Lower lobe of right lung (tissue), 2 donors: ENCODE data around the gene SLC35G2. TPM values are rescaled to one million over a fixed set of nuclear protein-coding genes. Genes with fewer than 3 reads are reported as not detected.
A peak's percentile ranks its signal among the peaks of the same experiment; 100 is the strongest.

ENCODE experiments used
- ATAC-seq, 2 donors: fragments of 200-7000 bp; cut with Tn5 transposase; one replicate each; pipeline ENCODE4 v1.9.1; 2020 to 2022; ENCODE audit warnings: mild to moderate bottlenecking in 2 of 2, moderate library complexity in 2 of 2
- DNase-seq: peaks from one replicate; pipeline ENCODE4 v3.0.0-alpha.2; 2020
- H3K27ac ChIP-seq: fragments of 200-600 bp; one replicate; pipeline ENCODE4 v1.8.0; 2022
- H3K27me3 ChIP-seq: fragments of 200-600 bp; one replicate; pipeline ENCODE4 v1.8.0; 2022; ENCODE audit warnings: low read depth
- H3K36me3 ChIP-seq: fragments of 200-600 bp; one replicate; pipeline ENCODE4 v1.8.0; 2022; ENCODE audit warnings: mild to moderate bottlenecking
- H3K4me1 ChIP-seq: fragments of 200-600 bp; one replicate; pipeline ENCODE4 v1.8.0; 2022
- H3K4me3 ChIP-seq: fragments of 200-600 bp; one replicate; pipeline ENCODE4 v1.8.0; 2022; ENCODE audit warnings: mild to moderate bottlenecking
- H3K9me3 ChIP-seq: fragments of 200-600 bp; one replicate; pipeline ENCODE4 v1.8.0; 2022
- intact Hi-C: fragments of 100-400 bp; cut with DNase I; formaldehyde crosslinking; loops from one replicate; pipeline ENCODE4 v1.11.0; 2022
- total RNA-seq: library from RNA; stranded (reverse); fragmentation: NEBNext Ultra II Directional; extraction: Animal tissue kit (Norgen Biotek cat#: 25700); gene quantifications from one replicate; pipeline ENCODE4 v1.2.1, GENCODE V29; 2021
- TF ChIP-seq, protein P1 (sequence below): fragments of 200-600 bp; IDR thresholded peaks from one replicate; pipeline ENCODE4 v1.8.0; 2022; ENCODE audit warnings: antibody characterized with exemption, mild to moderate bottlenecking
- donor health status: DM: no; HTN: yes; CAD: no; lungs with severe emphysema.

Gene SLC35G2
- total RNA-seq, 1 donor from 2014 or later: 5.7 TPM

DNA sequence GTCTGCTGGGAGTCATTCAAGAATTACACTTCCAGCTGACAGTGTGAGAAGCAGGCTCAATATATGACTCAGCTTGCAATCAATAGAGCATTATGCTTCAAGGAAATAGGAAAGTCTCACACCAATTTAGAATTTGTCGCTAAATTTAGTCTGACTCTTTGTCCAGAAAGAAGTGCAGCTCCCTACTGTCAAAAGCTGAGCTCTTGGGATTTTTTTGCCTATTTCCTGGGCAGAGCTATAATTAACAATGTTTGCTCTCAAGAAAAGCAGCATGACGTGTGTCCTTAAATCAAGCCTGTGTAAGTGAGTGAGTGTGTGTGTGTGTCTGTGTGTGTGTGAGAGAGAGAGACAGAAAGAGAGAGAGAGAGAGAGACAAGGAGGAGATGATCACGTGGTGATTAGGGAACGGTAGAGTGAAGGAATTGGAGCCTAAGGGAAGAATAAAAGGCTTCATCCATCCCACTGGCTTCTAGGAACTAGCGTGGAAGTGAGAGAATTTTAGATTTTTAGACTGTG, 16.4 kb upstream of the SLC35G2 start:
- Histone ChIP-seq H3K4me3 (no peak overlapping the region), H3K27ac (no peak overlapping the region), H3K4me1 (peaks cover 13% of the 10 kb centered on the region), H3K9me3 (no peaks in the 10 kb centered on the region), H3K27me3 (no peaks in the 10 kb centered on the region), H3K36me3 (no peaks in the 10 kb centered on the region)
- TF ChIP-seq, protein P1, sequence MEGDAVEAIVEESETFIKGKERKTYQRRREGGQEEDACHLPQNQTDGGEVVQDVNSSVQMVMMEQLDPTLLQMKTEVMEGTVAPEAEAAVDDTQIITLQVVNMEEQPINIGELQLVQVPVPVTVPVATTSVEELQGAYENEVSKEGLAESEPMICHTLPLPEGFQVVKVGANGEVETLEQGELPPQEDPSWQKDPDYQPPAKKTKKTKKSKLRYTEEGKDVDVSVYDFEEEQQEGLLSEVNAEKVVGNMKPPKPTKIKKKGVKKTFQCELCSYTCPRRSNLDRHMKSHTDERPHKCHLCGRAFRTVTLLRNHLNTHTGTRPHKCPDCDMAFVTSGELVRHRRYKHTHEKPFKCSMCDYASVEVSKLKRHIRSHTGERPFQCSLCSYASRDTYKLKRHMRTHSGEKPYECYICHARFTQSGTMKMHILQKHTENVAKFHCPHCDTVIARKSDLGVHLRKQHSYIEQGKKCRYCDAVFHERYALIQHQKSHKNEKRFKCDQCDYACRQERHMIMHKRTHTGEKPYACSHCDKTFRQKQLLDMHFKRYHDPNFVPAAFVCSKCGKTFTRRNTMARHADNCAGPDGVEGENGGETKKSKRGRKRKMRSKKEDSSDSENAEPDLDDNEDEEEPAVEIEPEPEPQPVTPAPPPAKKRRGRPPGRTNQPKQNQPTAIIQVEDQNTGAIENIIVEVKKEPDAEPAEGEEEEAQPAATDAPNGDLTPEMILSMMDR: no peak
- peak; percentile 64 to 87 for ATAC-seq
- intact Hi-C loops: no loop called here
- DNase-seq: no peak

DNA sequence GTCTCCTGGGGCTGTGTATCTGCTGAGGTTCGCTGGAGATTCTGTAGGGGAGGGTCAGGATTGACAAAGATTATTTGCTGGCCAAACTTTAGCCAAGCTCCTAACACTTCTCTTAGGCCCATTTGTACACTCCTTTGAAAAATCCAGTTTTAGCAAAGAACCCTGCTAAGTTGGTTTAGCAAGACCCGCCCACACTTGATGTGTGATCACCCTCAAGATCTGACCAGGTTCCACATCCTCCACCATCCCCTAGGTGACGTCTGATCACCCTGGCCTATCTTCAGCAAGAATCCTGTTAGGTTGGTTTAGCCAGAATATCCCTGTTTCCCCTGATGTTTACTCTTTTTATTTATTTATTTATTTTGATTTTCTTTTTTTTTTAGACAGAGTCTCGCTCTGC, 14.8 kb upstream of the SLC35G2 start:
- Histone ChIP-seq H3K4me3 (no peak overlapping the region), H3K27me3 (no peaks in the 10 kb centered on the region), H3K9me3 (no peaks in the 10 kb centered on the region), H3K27ac (no peak overlapping the region), H3K4me1 (peaks cover 13% of the 10 kb centered on the region), H3K36me3 (no peaks in the 10 kb centered on the region)
- intact Hi-C loops: no loop called here
- no peak for DNase-seq
- no peak for ATAC-seq
- TF ChIP-seq, protein P1: no peak

DNA sequence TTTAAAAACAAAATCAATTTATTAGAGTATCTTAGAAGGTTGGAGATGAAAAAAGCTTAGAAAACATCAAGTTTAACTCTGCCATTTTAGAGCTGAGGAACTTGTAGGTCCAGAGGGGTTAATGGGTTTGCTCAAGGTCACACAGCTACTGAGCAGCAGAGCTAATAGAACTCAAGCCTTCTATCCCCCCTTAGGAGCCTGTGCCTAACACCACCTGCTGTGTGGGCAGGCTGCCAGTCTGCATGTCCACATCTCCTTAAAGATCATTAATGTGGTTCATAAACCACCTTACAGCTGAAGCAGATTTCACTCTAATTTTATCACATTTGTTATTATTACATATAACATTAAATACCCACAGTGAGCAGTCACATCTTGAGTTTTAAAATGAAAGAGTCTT, 14.1 kb upstream of the SLC35G2 start:
- Histone ChIP-seq H3K36me3 (no peaks in the 10 kb centered on the region), H3K4me1 (peaks cover 13% of the 10 kb centered on the region), H3K27ac (no peak overlapping the region), H3K4me3 (no peak overlapping the region), H3K27me3 (no peaks in the 10 kb centered on the region), H3K9me3 (no peaks in the 10 kb centered on the region)
- TF ChIP-seq, protein P1: no peak
- ATAC-seq: no peak
- intact Hi-C loops: no loop called here
- no peak for DNase-seq

DNA sequence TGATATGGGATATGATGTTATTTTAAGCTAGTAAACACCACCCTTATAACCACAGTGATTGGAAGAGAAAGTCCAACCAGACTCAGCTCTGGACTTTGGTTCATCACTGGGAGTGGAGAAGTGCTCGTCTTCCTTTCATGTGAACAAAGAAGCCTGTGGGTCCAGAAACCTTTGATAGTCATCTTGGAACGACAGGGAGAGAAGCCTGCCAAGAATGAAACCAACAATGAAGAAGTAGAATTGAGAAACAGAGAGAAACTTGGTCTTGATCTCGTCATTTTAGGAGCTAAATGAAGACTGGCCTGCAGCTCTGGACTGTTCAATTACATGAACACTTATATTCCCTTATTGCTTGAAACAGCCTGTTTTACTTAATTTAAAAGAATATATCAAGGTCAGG, 13.1 kb upstream of the SLC35G2 start:
- H3K4me3 ChIP-seq: no peak overlapping the region
- H3K27ac ChIP-seq: no peak overlapping the region
- ATAC-seq (no peak), DNase-seq (no peak)
- H3K27me3 ChIP-seq: no peaks in the 10 kb centered on the region
- H3K9me3 ChIP-seq: no peaks in the 10 kb centered on the region
- TF ChIP-seq, protein P1: no peak
- peaks cover 13% of the 10 kb centered on the region for H3K4me1 ChIP-seq
- no peaks in the 10 kb centered on the region for H3K36me3 ChIP-seq
- intact Hi-C loops: no loop called here

DNA sequence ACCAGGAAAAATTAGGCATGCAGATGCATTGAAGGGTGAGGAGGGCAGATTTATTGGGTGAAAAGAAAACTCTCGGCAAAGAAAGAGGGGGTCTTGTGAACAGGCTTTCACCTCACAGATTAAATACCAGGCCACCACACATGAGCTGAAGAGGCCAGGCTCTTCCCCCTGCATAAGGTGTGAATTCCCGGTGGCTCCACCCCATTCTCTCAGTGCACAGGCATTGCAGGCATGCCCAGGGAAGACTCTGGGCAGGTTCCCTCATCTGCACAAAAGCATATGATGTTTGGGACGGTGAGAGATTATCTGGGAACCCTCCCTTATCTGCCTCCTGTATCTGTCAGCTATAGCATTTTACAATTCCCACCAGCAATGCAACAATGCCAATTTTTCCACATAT, 7.2 kb upstream of the SLC35G2 start:
- ATAC-seq: no peak
- Histone ChIP-seq H3K4me3 (no peak overlapping the region), H3K27ac (no peak overlapping the region), H3K27me3 (no peaks in the 10 kb centered on the region), H3K9me3 (peaks cover 3% of the 10 kb centered on the region), H3K4me1 (no peaks in the 10 kb centered on the region), H3K36me3 (no peaks in the 10 kb centered on the region)
- intact Hi-C loops: no loop called here
- TF ChIP-seq, protein P1: no peak
- DNase-seq: no peak

DNA sequence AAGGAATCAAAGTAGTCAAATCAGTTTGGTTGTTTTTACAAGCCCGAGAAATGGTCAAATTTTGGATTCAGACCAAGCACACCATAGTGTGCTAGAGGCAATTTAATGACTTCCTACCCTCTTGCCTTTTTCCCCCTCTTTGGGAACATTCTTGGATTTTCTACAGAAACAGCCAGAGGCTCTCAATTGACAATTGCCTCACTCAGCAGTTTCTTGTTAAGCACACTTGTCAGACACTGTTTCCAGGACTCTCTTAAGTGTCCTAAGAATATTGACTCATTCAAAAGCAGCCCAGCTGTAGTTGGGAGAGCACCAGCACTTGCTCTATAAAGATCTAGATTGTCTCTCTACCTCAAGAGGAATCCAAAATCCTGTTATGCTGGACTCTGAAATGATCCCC, 1.5 kb upstream of the SLC35G2 start:
- Histone ChIP-seq H3K27me3 (peaks cover 7% of the 10 kb centered on the region), H3K36me3 (no peaks in the 10 kb centered on the region), H3K4me3 (no peak overlapping the region), H3K4me1 (peaks cover 30% of the 10 kb centered on the region), H3K9me3 (no peaks in the 10 kb centered on the region), H3K27ac (no peak overlapping the region)
- intact Hi-C loops: no loop called here
- ATAC-seq (peak; percentile 61 to 68), DNase-seq (no peak)
- TF ChIP-seq, protein P1: no peak
